C4-2B (cell line): Measurements from ENCODE around the gene TCF7L1.

ENCODE experiments used
- ZFX ChIP-seq: fragments of 450-650 bp; IDR thresholded peaks from 2 replicates; pipeline ENCODE4 v1.6.1; 2017
- TF ChIP-seq, protein P1 (sequence below): fragments of 450-650 bp; conservative IDR thresholded peaks from 2 replicates; pipeline ENCODE4 v1.5.1; 2017; ENCODE audit warnings: mild to moderate bottlenecking

DNA sequence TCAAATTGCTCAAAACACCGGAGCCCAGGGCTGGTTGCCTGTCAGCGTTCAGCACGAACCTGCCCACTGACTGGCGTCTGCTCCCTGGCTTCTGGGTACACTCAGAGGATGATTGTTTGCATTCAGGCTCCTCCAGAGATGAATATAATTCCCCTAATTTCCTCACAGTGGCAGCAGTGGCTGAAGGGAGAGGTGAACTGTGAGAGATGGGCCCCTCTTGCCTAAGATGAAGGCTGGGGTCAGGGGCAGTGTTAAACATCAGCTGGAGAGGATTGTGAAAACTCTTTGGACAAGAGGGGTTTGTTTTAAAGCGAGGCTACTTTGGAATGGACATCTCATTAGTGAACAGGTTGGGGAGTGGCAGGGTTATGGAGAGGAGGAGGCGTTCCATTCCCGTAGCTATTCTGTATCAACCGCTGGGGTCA lies 31.0 kb downstream of the TCF7L1 start:
- TF ChIP-seq, protein P1, sequence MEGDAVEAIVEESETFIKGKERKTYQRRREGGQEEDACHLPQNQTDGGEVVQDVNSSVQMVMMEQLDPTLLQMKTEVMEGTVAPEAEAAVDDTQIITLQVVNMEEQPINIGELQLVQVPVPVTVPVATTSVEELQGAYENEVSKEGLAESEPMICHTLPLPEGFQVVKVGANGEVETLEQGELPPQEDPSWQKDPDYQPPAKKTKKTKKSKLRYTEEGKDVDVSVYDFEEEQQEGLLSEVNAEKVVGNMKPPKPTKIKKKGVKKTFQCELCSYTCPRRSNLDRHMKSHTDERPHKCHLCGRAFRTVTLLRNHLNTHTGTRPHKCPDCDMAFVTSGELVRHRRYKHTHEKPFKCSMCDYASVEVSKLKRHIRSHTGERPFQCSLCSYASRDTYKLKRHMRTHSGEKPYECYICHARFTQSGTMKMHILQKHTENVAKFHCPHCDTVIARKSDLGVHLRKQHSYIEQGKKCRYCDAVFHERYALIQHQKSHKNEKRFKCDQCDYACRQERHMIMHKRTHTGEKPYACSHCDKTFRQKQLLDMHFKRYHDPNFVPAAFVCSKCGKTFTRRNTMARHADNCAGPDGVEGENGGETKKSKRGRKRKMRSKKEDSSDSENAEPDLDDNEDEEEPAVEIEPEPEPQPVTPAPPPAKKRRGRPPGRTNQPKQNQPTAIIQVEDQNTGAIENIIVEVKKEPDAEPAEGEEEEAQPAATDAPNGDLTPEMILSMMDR: no peak
- TF ChIP-seq ZFX: no peak
